Measurements from ENCODE around the gene ACRV1.

Gene ACRV1

GRCh38 chr11:125663910-125664309, 16.7 kb downstream of the ACRV1 start:
- Histone ChIP-seq H4K20me1 (ENCODE audit: insufficient read depth, low read length) (peaks cover 6% of the 10 kb centered on the region; the same call in 1 of the 2 replicates), H2AFZ (ENCODE audit: low read depth, low read length) (no peak overlapping the region), H3K9ac (ENCODE audit: low read length) (no peak overlapping the region), H3K27ac (ENCODE audit: low read length) (no peak overlapping the region), H3K36me3 (replicated peaks; ENCODE audit: low read depth, low read length) (peaks cover 49% of the 10 kb centered on the region), H3K4me3 (ENCODE audit: low read length) (no peak overlapping the region), H3K4me1 (ENCODE audit: low read length) (peaks cover 7% of the 10 kb centered on the region; the same call in 1 of the 2 replicates), H3K4me2 (ENCODE audit: low read length) (no peak overlapping the region), H3K27me3 (ENCODE audit: low read depth, low read length) (no peaks in the 10 kb centered on the region), H3K79me2 (ENCODE audit: low read length) (peaks cover 56% of the 10 kb centered on the region), H3K9me3 (ENCODE audit: insufficient read depth, low read length) (no peaks in the 10 kb centered on the region)
- TF ChIP-seq EZH2phosphoT487 (IDR thresholded peaks at IDR 0.05; ENCODE audit: low read depth) (no peak), CTCF (IDR thresholded peaks at IDR 0.05; ENCODE audit: low read depth, low read length) (no peak)

GRCh38 chr11:125662689-125663088, 18.0 kb downstream of the ACRV1 start:
- TF ChIP-seq CTCF (IDR thresholded peaks at IDR 0.05; ENCODE audit: low read depth, low read length) = no peak
- TF ChIP-seq EZH2phosphoT487 (IDR thresholded peaks at IDR 0.05; ENCODE audit: low read depth) = no peak
- Histone ChIP-seq H4K20me1 (ENCODE audit: insufficient read depth, low read length) (peaks cover 6% of the 10 kb centered on the region; the same call in 1 of the 2 replicates), H3K4me1 (ENCODE audit: low read length) (peaks cover 7% of the 10 kb centered on the region; the same call in 1 of the 2 replicates), H3K36me3 (replicated peaks; ENCODE audit: low read depth, low read length) (peaks cover 51% of the 10 kb centered on the region), H3K9ac (ENCODE audit: low read length) (no peak overlapping the region), H3K4me3 (ENCODE audit: low read length) (no peak overlapping the region), H3K9me3 (ENCODE audit: insufficient read depth, low read length) (no peaks in the 10 kb centered on the region), H3K27ac (ENCODE audit: low read length) (no peak overlapping the region), H3K79me2 (ENCODE audit: low read length) (peaks cover 48% of the 10 kb centered on the region), H3K27me3 (ENCODE audit: low read depth, low read length) (no peaks in the 10 kb centered on the region), H2AFZ (ENCODE audit: low read depth, low read length) (no peak overlapping the region), H3K4me2 (ENCODE audit: low read length) (no peak overlapping the region)

- H3K4me3 ChIP-seq (ENCODE audit: low read length) = no peak overlapping the region
- H3K27ac ChIP-seq (ENCODE audit: low read length) = no peak overlapping the region
- no peak for TF ChIP-seq EZH2phosphoT487 (IDR thresholded peaks at IDR 0.05; ENCODE audit: low read depth)
- no peak for TF ChIP-seq CTCF (IDR thresholded peaks at IDR 0.05; ENCODE audit: low read depth, low read length)
- H3K79me2 ChIP-seq (ENCODE audit: low read length) = peaks cover 68% of the 10 kb centered on the region
- H3K4me1 ChIP-seq (ENCODE audit: low read length) = no peaks in the 10 kb centered on the region
- H3K9ac ChIP-seq (ENCODE audit: low read length) = no peak overlapping the region
- H3K27me3 ChIP-seq (ENCODE audit: low read depth, low read length) = no peaks in the 10 kb centered on the region
- peaks cover 23% of the 10 kb centered on the region for H4K20me1 ChIP-seq (ENCODE audit: insufficient read depth, low read length)
- no peak overlapping the region for H3K4me2 ChIP-seq (ENCODE audit: low read length)
- no peaks in the 10 kb centered on the region for H3K9me3 ChIP-seq (ENCODE audit: insufficient read depth, low read length)
- H3K36me3 ChIP-seq (replicated peaks; ENCODE audit: low read depth, low read length) = peaks cover 63% of the 10 kb centered on the region
- no peak overlapping the region for H2AFZ ChIP-seq (ENCODE audit: low read depth, low read length)
Measured at GRCh38 chr11:125649465-125650166, 31.0 kb downstream of the ACRV1 start.

GRCh38 chr11:125645871-125646270, 34.8 kb downstream of the ACRV1 start:
- Histone ChIP-seq H3K4me2 (ENCODE audit: low read length) (no peak overlapping the region), H3K79me2 (ENCODE audit: low read length) (peaks cover 48% of the 10 kb centered on the region), H3K4me3 (ENCODE audit: low read length) (no peak overlapping the region), H3K27me3 (ENCODE audit: low read depth, low read length) (no peaks in the 10 kb centered on the region), H3K27ac (ENCODE audit: low read length) (no peak overlapping the region), H3K9me3 (ENCODE audit: insufficient read depth, low read length) (no peaks in the 10 kb centered on the region), H3K4me1 (ENCODE audit: low read length) (no peaks in the 10 kb centered on the region), H2AFZ (ENCODE audit: low read depth, low read length) (no peak overlapping the region), H3K9ac (ENCODE audit: low read length) (no peak overlapping the region), H4K20me1 (ENCODE audit: insufficient read depth, low read length) (peaks cover 14% of the 10 kb centered on the region; the same call in 1 of the 2 replicates), H3K36me3 (replicated peaks; ENCODE audit: low read depth, low read length) (peaks cover 72% of the 10 kb centered on the region)
- TF ChIP-seq EZH2phosphoT487 (IDR thresholded peaks at IDR 0.05; ENCODE audit: low read depth) (no peak), CTCF (IDR thresholded peaks at IDR 0.05; ENCODE audit: low read depth, low read length) (no peak)
